Parathyroid adenoma (tissue), 2 donors: ENCODE data around the gene TPX2.

Source experiments
- H2AFZ ChIP-seq: fragments of 300-600 bp; sonication (generic); one replicate; pipeline ENCODE4 v1.7.0; 2017; ENCODE audit warnings: antibody characterized with exemption, mild to moderate bottlenecking
- H3K27ac ChIP-seq: fragments of 300-600 bp; sonication (generic); one replicate; pipeline ENCODE4 v1.7.0; 2017
- H3K27me3 ChIP-seq: fragments of 300-600 bp; sonication (generic); one replicate; pipeline ENCODE4 v1.7.0; 2017; ENCODE audit warnings: low read length; ENCODE audit not compliant: control insufficient read depth, insufficient read depth
- H3K36me3 ChIP-seq: fragments of 300-600 bp; sonication (generic); one replicate; pipeline ENCODE4 v1.7.0; 2017; ENCODE audit warnings: low read length; ENCODE audit not compliant: control insufficient read depth, insufficient read depth
- H3K4me1 ChIP-seq: fragments of 300-600 bp; sonication (generic); one replicate; pipeline ENCODE4 v1.7.0; 2017; ENCODE audit warnings: control low read depth
- H3K4me2 ChIP-seq: fragments of 300-600 bp; sonication (generic); one replicate; pipeline ENCODE4 v1.7.0; 2017; ENCODE audit warnings: low read length
- H3K4me3 ChIP-seq: fragments of 300-600 bp; sonication (generic); one replicate; pipeline ENCODE4 v1.7.0; 2017; ENCODE audit warnings: low read depth, low read length
- H3K79me2 ChIP-seq: fragments of 300-600 bp; sonication (generic); one replicate; pipeline ENCODE4 v1.7.0; 2017; ENCODE audit warnings: control low read depth
- H3K9ac ChIP-seq: fragments of 300-600 bp; sonication (generic); one replicate; pipeline ENCODE4 v1.7.0; 2017; ENCODE audit warnings: mild to moderate bottlenecking
- H3K9me3 ChIP-seq: fragments of 300-600 bp; sonication (generic); one replicate; pipeline ENCODE4 v1.7.0; 2017; ENCODE audit warnings: low read length; ENCODE audit not compliant: control insufficient read depth
- TF ChIP-seq, protein P1 (sequence below): fragments of 300-600 bp; sonication (generic); IDR thresholded peaks from one replicate; pipeline ENCODE4 v1.7.0; 2017; ENCODE audit warnings: antibody characterized with exemption, mild to moderate bottlenecking
- donor health status: primary hyperparathyroidism.

TPX2 gene

DNA sequence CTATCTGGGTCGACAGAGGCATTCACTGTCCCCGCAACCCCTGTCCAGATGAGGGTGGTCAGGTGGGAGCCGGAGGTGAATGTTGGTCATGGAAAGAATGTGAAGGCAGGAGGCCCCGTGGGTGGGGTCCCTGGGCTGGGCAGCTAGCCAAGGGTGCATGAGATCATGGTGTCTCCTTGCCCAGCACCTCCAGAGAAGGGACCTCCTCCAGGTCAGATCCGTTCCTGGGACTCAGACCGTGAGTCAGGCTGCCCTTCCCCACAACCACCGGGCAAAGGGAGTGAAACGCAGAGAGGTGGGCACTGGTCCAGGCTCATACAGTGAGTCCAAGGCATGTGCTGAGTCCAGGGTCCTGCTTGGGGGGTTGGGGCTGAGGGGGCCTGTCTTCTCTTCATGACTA, 102.8 kb downstream of the TPX2 start:
- TF ChIP-seq, protein P1, sequence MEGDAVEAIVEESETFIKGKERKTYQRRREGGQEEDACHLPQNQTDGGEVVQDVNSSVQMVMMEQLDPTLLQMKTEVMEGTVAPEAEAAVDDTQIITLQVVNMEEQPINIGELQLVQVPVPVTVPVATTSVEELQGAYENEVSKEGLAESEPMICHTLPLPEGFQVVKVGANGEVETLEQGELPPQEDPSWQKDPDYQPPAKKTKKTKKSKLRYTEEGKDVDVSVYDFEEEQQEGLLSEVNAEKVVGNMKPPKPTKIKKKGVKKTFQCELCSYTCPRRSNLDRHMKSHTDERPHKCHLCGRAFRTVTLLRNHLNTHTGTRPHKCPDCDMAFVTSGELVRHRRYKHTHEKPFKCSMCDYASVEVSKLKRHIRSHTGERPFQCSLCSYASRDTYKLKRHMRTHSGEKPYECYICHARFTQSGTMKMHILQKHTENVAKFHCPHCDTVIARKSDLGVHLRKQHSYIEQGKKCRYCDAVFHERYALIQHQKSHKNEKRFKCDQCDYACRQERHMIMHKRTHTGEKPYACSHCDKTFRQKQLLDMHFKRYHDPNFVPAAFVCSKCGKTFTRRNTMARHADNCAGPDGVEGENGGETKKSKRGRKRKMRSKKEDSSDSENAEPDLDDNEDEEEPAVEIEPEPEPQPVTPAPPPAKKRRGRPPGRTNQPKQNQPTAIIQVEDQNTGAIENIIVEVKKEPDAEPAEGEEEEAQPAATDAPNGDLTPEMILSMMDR, result no peak
- no peak overlapping the region for H3K27ac ChIP-seq
- no peak overlapping the region for H3K4me3 ChIP-seq

GRCh38 chr20:31842471-31843157, 103.5 kb downstream of the TPX2 start:
- H3K4me1 ChIP-seq, result peaks cover 10% of the 10 kb centered on the region
- no peak overlapping the region for H3K4me3 ChIP-seq
- H2AFZ ChIP-seq, result no peak overlapping the region
- H3K9me3 ChIP-seq, result no peaks in the 10 kb centered on the region
- H3K9ac ChIP-seq, result no peak overlapping the region
- TF ChIP-seq, protein P1, result no peak
- no peak overlapping the region for H3K4me2 ChIP-seq
- no peaks in the 10 kb centered on the region for H3K79me2 ChIP-seq
- H3K27me3 ChIP-seq, result no peaks in the 10 kb centered on the region
- H3K36me3 ChIP-seq, result no peaks in the 10 kb centered on the region
- H3K27ac ChIP-seq, result no peak overlapping the region

More for the DNA sequence above, 102.8 kb downstream of the TPX2 start:
- Histone ChIP-seq H3K4me2 (no peak overlapping the region), H3K4me1 (peaks cover 10% of the 10 kb centered on the region), H3K9me3 (no peaks in the 10 kb centered on the region), H3K9ac (no peak overlapping the region), H3K36me3 (no peaks in the 10 kb centered on the region), H3K79me2 (no peaks in the 10 kb centered on the region), H3K27me3 (no peaks in the 10 kb centered on the region), H2AFZ (no peak overlapping the region)

GRCh38 chr20:31843288-31843687, 104.2 kb downstream of the TPX2 start:
- no peak overlapping the region for H3K4me2 ChIP-seq
- H3K4me1 ChIP-seq, result peaks cover 6% of the 10 kb centered on the region
- TF ChIP-seq, protein P1, result no peak
- H3K4me3 ChIP-seq, result no peak overlapping the region
- H3K27me3 ChIP-seq, result no peaks in the 10 kb centered on the region
- H3K36me3 ChIP-seq, result no peaks in the 10 kb centered on the region
- no peaks in the 10 kb centered on the region for H3K9me3 ChIP-seq
- H3K79me2 ChIP-seq, result no peaks in the 10 kb centered on the region
- H2AFZ ChIP-seq, result no peak overlapping the region
- H3K27ac ChIP-seq, result no peak overlapping the region
- no peak overlapping the region for H3K9ac ChIP-seq

DNA sequence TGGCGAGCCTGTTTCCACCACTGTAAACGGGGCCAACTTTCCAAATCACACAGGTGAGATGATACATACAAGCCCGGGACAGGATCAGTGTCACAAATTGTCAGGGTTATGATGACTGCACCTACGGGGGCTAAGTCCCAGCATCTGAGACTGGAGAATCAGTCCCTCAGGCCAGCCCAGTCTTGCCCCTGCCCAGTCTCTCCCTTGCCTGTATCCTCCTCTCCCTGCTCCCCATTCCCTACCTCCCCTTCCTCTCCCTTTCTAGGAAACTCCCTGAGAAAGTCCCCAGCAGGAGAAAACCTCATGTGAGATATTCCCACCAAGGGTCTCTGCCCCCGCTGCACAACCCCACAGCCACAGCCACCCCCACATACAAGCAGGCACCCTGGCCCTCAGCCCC, 104.8 kb downstream of the TPX2 start:
- TF ChIP-seq, protein P1, result no peak
- H3K9ac ChIP-seq, result no peak overlapping the region

DNA sequence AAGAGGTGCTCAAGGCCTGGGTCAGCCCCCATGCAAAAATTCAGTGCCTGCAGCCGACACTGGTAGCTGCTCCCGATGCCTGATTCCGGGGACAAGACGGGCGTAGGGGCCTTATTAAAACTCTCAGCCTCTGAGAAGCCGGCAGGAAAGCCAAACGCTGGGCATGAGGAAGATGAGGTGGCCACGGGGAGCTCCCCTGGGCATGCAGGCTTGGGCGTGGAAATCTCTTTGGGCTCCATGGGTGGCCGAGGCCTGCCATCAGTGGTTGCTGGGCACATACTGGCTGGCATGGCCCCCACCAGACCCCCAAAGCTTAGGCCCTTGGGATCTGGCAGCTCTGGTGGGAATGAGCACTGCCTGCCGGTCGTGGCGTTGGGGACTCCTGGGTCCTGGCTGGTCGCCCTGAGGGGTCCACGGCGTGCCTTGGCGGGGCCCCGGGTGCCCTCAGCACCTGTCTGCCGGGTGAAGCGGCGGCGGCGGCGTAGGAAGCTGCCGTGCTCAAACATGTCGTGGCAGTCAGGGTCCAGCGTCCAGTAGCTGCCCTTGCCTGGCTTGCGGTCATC, 105.7 kb downstream of the TPX2 start:
- no peak overlapping the region for H3K4me3 ChIP-seq

More for the DNA sequence above, 104.8 kb downstream of the TPX2 start:
- H3K4me2 ChIP-seq, result no peak overlapping the region
- H2AFZ ChIP-seq, result no peak overlapping the region
- peaks cover 2% of the 10 kb centered on the region for H3K4me1 ChIP-seq
- H3K27me3 ChIP-seq, result no peaks in the 10 kb centered on the region
- H3K4me3 ChIP-seq, result no peak overlapping the region
- H3K9me3 ChIP-seq, result no peaks in the 10 kb centered on the region
- no peak overlapping the region for H3K27ac ChIP-seq
- H3K79me2 ChIP-seq, result no peaks in the 10 kb centered on the region
- no peaks in the 10 kb centered on the region for H3K36me3 ChIP-seq

More for the DNA sequence above, 105.7 kb downstream of the TPX2 start:
- H3K27me3 ChIP-seq, result no peaks in the 10 kb centered on the region
- H3K4me1 ChIP-seq, result peaks cover 3% of the 10 kb centered on the region
- no peak overlapping the region for H2AFZ ChIP-seq
- no peaks in the 10 kb centered on the region for H3K36me3 ChIP-seq
- H3K27ac ChIP-seq, result no peak overlapping the region
- no peaks in the 10 kb centered on the region for H3K79me2 ChIP-seq
- no peaks in the 10 kb centered on the region for H3K9me3 ChIP-seq
- H3K9ac ChIP-seq, result no peak overlapping the region
- H3K4me2 ChIP-seq, result no peak overlapping the region
- TF ChIP-seq, protein P1, result no peak
